H1 (cell line): Measurements from ENCODE around the gene CACNB1. TPM values are rescaled to one million over a fixed set of nuclear protein-coding genes. Genes with fewer than 3 reads are reported as not detected.
A peak's percentile ranks its signal among the peaks of the same experiment; 100 is the strongest.

Experiments
- CTCF ChIA-PET: fragments of 300-600 bp; sonication (Branson Sonifier 250); formaldehyde crosslinking; loops from one replicate; lab custom pipeline; 2021; ENCODE audit not compliant: partially characterized antibody; lab: Charles Lee
- POLR2A ChIA-PET: fragments of 300-600 bp; sonication (Branson Sonifier 250); formaldehyde crosslinking; loops from one replicate; lab custom pipeline; 2021; ENCODE audit warnings: inconsistent platforms; ENCODE audit not compliant: partially characterized antibody; lab: Charles Lee
- DNase-seq, 2 experiments: peaks; one replicate each; pipeline versions ENCODE4 v3.0.0 to v3.0.0-alpha.2; 2010 to 2022; ENCODE audit warnings: low spot score in 2 of 2, low read depth in 1 of 2, mixed read lengths in 1 of 2
- FAIRE-seq: peaks from 2 replicates; lab custom pipeline; 2011; peaks lifted over from hg19 to GRCh38; lab: Jason Lieb, UNC
- H2AFZ ChIP-seq: 2 replicates; pipeline ENCODE4 v1.8.1; 2012; ENCODE audit warnings: low read length, inconsistent platforms
- H2AK5ac ChIP-seq: 2 replicates; pipeline ENCODE4 v1.6.1; 2013; ENCODE audit warnings: low read depth, low read length
- H2BK120ac ChIP-seq: replicated peaks from 2 replicates; pipeline ENCODE3; 2013; ENCODE audit warnings: low read depth, low read length, inconsistent platforms
- H2BK12ac ChIP-seq: 2 replicates; pipeline ENCODE4 v1.6.1; 2013; ENCODE audit warnings: low read depth, low read length
- H2BK15ac ChIP-seq: 2 replicates; pipeline ENCODE4 v1.6.1; 2013; ENCODE audit warnings: low read length
- H2BK20ac ChIP-seq: 2 replicates; pipeline ENCODE4 v1.6.1; 2013; ENCODE audit warnings: low read length
- H2BK5ac ChIP-seq: 2 replicates; pipeline ENCODE4 v1.6.1; 2013; ENCODE audit warnings: low read depth, low read length
- H3K14ac ChIP-seq: 2 replicates; pipeline ENCODE4 v1.6.1; 2013; ENCODE audit warnings: inconsistent platforms; ENCODE audit not compliant: insufficient read length
- H3K18ac ChIP-seq: 2 replicates; pipeline ENCODE4 v1.6.1; 2013; ENCODE audit warnings: low read length; ENCODE audit errors: extremely low read depth
- H3K23ac ChIP-seq: 2 replicates; pipeline ENCODE4 v1.6.1; 2013; ENCODE audit warnings: inconsistent platforms; ENCODE audit not compliant: insufficient read length
- H3K23me2 ChIP-seq: 2 replicates; pipeline ENCODE4 v1.6.1; 2013; ENCODE audit warnings: low read depth, low read length
- H3K27ac ChIP-seq: 2 replicates; pipeline ENCODE4 v1.6.1; 2011; ENCODE audit warnings: low read depth, low read length, inconsistent platforms
- H3K27me3 ChIP-seq, 4 experiments: replicated peaks in 1 of 4; 1 replicate in 1 of 4; 2 replicates in 3 of 4; pipeline versions ENCODE4 v1.6.1 to v1.8.1; 2011 to 2013; ENCODE audit warnings: low read length in 3 of 4, mild to moderate bottlenecking in 3 of 4, inconsistent platforms in 2 of 4, mixed read lengths in 2 of 4, moderate library complexity in 1 of 4; ENCODE audit not compliant: control insufficient read depth in 3 of 4, insufficient read depth in 3 of 4; ENCODE audit errors: extremely low read depth in 1 of 4
- H3K36me3 ChIP-seq, 4 experiments: 2 replicates each; pipeline versions ENCODE4 v1.6.1 to v1.8.1; 2011 to 2013; ENCODE audit warnings: mild to moderate bottlenecking in 4 of 4, low read length in 3 of 4, moderate library complexity in 2 of 4, control low read depth in 1 of 4, inconsistent platforms in 1 of 4; ENCODE audit not compliant: insufficient read depth in 4 of 4, control insufficient read depth in 2 of 4
- H3K4ac ChIP-seq: replicated peaks from 2 replicates; pipeline ENCODE3; 2013; ENCODE audit warnings: low read length, low read depth, mixed read lengths, inconsistent platforms; ENCODE audit not compliant: insufficient read length
- H3K4me1 ChIP-seq, 4 experiments: replicated peaks in 1 of 4; 1 replicate in 1 of 4; 2 replicates in 3 of 4; pipeline versions ENCODE4 v1.6.1 to v1.8.1; 2011 to 2013; ENCODE audit warnings: low read length in 3 of 4, inconsistent platforms in 2 of 4, mixed read lengths in 1 of 4; ENCODE audit not compliant: insufficient read depth in 4 of 4, control insufficient read depth in 3 of 4
- H3K4me2 ChIP-seq, 2 experiments: 2 replicates each; pipeline versions ENCODE4 v1.6.1 to v1.8.1; 2011 to 2013; ENCODE audit warnings: low read depth in 2 of 2, low read length in 2 of 2, control low read depth in 1 of 2, inconsistent platforms in 1 of 2, mild to moderate bottlenecking in 1 of 2; ENCODE audit not compliant: insufficient read depth in 1 of 2
- H3K4me3 ChIP-seq, 4 experiments: fragments of 200-600, 300-600 bp in 1 of 4; sonication (generic), shearing (Covaris generic), sonication (Bioruptor Twin) in 1 of 4; 2 replicates each; pipeline versions ENCODE4 v1.5.1 to v1.8.1; 2011 to 2016; ENCODE audit warnings: low read length in 4 of 4, low read depth in 3 of 4, control low read depth in 2 of 4, inconsistent platforms in 2 of 4, mild to moderate bottlenecking in 2 of 4, mixed read lengths in 1 of 4, moderate library complexity in 1 of 4; ENCODE audit not compliant: insufficient read depth in 2 of 4; ENCODE audit errors: extremely low read depth in 1 of 4
- H3K56ac ChIP-seq: replicated peaks from 2 replicates; pipeline ENCODE3; 2013; ENCODE audit warnings: low read depth, mild to moderate bottlenecking, mixed read lengths, low read length, inconsistent platforms; ENCODE audit not compliant: insufficient read length
- H3K79me1 ChIP-seq: 2 replicates; pipeline ENCODE4 v1.6.1; 2013; ENCODE audit warnings: low read depth, low read length, control low read depth
- H3K79me2 ChIP-seq, 2 experiments: 2 replicates each; pipeline versions ENCODE4 v1.6.1 to v1.8.1; 2012 to 2013; ENCODE audit warnings: low read length in 2 of 2, mild to moderate bottlenecking in 2 of 2, inconsistent platforms in 1 of 2; ENCODE audit not compliant: insufficient read depth in 2 of 2, control insufficient read depth in 1 of 2
- H3K9ac ChIP-seq, 4 experiments: replicated peaks in 1 of 4; 1 replicate in 1 of 4; 2 replicates in 3 of 4; pipeline versions ENCODE4 v1.6.1 to v1.8.1; 2011 to 2013; ENCODE audit warnings: low read depth in 3 of 4, low read length in 3 of 4, control low read depth in 2 of 4, mild to moderate bottlenecking in 2 of 4, moderate library complexity in 2 of 4, inconsistent platforms in 1 of 4; ENCODE audit errors: extremely low read depth in 1 of 4
- H3K9me3 ChIP-seq, 2 experiments: 2 replicates each; pipeline versions ENCODE4 v1.6.1 to v1.8.1; 2012 to 2013; ENCODE audit warnings: mild to moderate bottlenecking in 2 of 2, moderate library complexity in 2 of 2, control low read depth in 1 of 2, inconsistent platforms in 1 of 2, low read depth in 1 of 2, low read length in 1 of 2, mixed read lengths in 1 of 2; ENCODE audit not compliant: insufficient read depth in 2 of 2
- H4K20me1 ChIP-seq, 2 experiments: replicated peaks in 1 of 2; 2 replicates each; pipeline versions ENCODE3 to v1.8.1; 2011 to 2013; ENCODE audit warnings: inconsistent platforms in 2 of 2, low read length in 2 of 2, mild to moderate bottlenecking in 1 of 2; ENCODE audit not compliant: insufficient read depth in 2 of 2, control insufficient read depth in 1 of 2
- H4K5ac ChIP-seq: 2 replicates; pipeline ENCODE4 v1.6.1; 2013; ENCODE audit warnings: low read length, low read depth, mixed read lengths, inconsistent platforms; ENCODE audit not compliant: insufficient read length
- H4K8ac ChIP-seq: 2 replicates; pipeline ENCODE4 v1.8.0; 2013; ENCODE audit warnings: mild to moderate bottlenecking, moderate library complexity, low read length, inconsistent platforms; ENCODE audit not compliant: insufficient read depth; ENCODE audit errors: extremely low read depth
- H4K91ac ChIP-seq: replicated peaks from 2 replicates; pipeline ENCODE3; 2013; ENCODE audit warnings: low read length, mixed read lengths, inconsistent platforms; ENCODE audit not compliant: insufficient read length
- CHD1 ChIP-seq: IDR thresholded peaks from 2 replicates; pipeline ENCODE4 v1.6.1; 2012; ENCODE audit warnings: low read depth, low read length, improper control_type of control experiment
- E2F6 ChIP-seq: IDR thresholded peaks from 2 replicates; pipeline ENCODE4 v1.6.1; 2012; ENCODE audit warnings: inconsistent platforms
- EZH2 ChIP-seq: fragments of 200-600 bp; sonication (generic); IDR thresholded peaks from 2 replicates; pipeline ENCODE4 v1.7.1; 2012; ENCODE audit warnings: low read depth, mild to moderate bottlenecking, moderate library complexity, low read length, inconsistent platforms; ENCODE audit not compliant: severe bottlenecking
- MAFK ChIP-seq: IDR thresholded peaks from 2 replicates; pipeline ENCODE4 v1.6.1; 2012; ENCODE audit warnings: low read depth, mild to moderate bottlenecking, improper control_type of control experiment, low read length
- RFX5 ChIP-seq: IDR thresholded peaks from 2 replicates; pipeline ENCODE4 v1.6.1; 2011; ENCODE audit warnings: low read depth, low read length, improper control_type of control experiment, borderline replicate concordance
- SIX5 ChIP-seq: IDR thresholded peaks from 2 replicates; pipeline ENCODE4 v1.6.1; 2011; ENCODE audit warnings: mild to moderate bottlenecking, low read depth, low read length
- WGBS, 2 experiments: shearing (Covaris generic) in 1 of 2; methylation state at CpG; one replicate each; pipeline versions ENCODE4 v1.1.6 to v1.1.7; 2013 to 2015; ENCODE audit warnings: low lambda C conversion rate in 2 of 2, mixed read lengths in 2 of 2, inconsistent platforms in 1 of 2, low coverage in 1 of 2, missing lambda C conversion rate in 1 of 2; ENCODE audit not compliant: insufficient replicate concordance in 2 of 2, insufficient coverage in 1 of 2, insufficient read length in 1 of 2; ENCODE audit errors: extremely low coverage in 1 of 2, missing lambda C conversion rate in 1 of 2; 5-methylcytosine and 5-hydroxymethylcytosine counted together
- polyA plus RNA-seq, 7 experiments: library from polyadenylated mRNA; depleted of rRNA in 3 of 7; stranded (reverse) in 5 of 7; unstranded in 2 of 7; fragments of >200 nt in 5 of 7; fragments of 200-250 nt in 2 of 7; gene quantifications; 1 replicate in 5 of 7; 2 replicates in 1 of 7; 4 replicates in 1 of 7; pipeline versions ENCODE4 v1.2.1 to v1.2.3, GENCODE V29; 2011 to 2013; ENCODE audit warnings: missing spikeins in 2 of 7, mixed read lengths in 2 of 7
- total RNA-seq: library from RNA; stranded (reverse); fragmentation: NEBNext Ultra II Directional; extraction: Animal tissue kit (Norgen Biotek cat#: 25700); gene quantifications from 2 replicates; pipeline ENCODE4 v1.2.1, GENCODE V29; 2021

The CACNB1 gene
- total and polyA plus RNA-seq, 2 of the 8 experiments (the other 6 are each of a cell fraction or from before 2014, with no cell fraction given), result 7.2 to 17.8 TPM

DNA sequence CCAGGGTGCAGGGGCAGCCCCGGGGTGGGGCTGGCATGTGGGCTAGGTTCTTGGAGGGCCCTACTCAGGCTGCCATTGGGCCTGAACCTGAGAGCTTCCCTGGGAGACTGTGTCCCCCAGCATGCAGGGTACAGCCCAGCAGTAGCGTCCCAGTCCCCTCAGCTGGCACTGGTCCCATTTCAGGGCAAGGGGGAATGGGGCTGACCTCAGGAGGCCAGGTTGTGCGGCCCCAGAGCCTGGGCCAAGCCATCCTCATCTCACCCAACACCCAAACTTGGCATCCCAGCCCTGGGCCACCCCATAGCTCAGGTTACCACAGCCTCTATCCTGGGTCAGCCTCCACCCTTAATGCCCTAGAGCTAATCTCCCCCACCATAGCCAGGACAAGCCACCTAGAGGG, 52.3 kb downstream of the CACNB1 start:
- CTCF ChIA-PET, result interaction anchor here (0.6 to 10.1 kb wide), 13 partner anchors 8 to 226 kb away, joined by 3 to 163 read pairs (median 4); partner anchors contain the start of gene ARL5C

More for the DNA sequence above, 52.3 kb downstream of the CACNB1 start:
- Histone ChIP-seq H2BK20ac (no peak overlapping the region), H2BK5ac (no peak overlapping the region), H3K9ac (no peak overlapping the region), H2BK120ac (no peak overlapping the region), H3K9me3 (no peaks in the 10 kb centered on the region), H4K20me1 (no peaks in the 10 kb centered on the region), H2AK5ac (peak overlapping the region; percentile 54; the same call in 1 of the 2 replicates), H3K4me1 (0 out of 7 replicates have a peak, but pooled peaks cover 0 to 4% (median 0%) of the 10 kb centered on the region in 4 experiments), H3K4ac (no peak overlapping the region)
- DNase-seq, result no peak
- TF ChIP-seq SIX5, result no peak
- no peak for TF ChIP-seq EZH2
- TF ChIP-seq RFX5, result no peak
- no peak for TF ChIP-seq MAFK
- no peak for TF ChIP-seq E2F6
- TF ChIP-seq CHD1, result no peak
- TF ChIP-seq, all 59 proteins: peak for 0
- H3K23me2 ChIP-seq, result no peaks in the 10 kb centered on the region
- no peak overlapping the region for H3K4me3 ChIP-seq
- 89% methylated on average over 3 of the region's 3 CpGs; no CpG with 5 or more reads in 1 of the 2 experiments for WGBS, 2 experiments
- no peaks in the 10 kb centered on the region for H3K36me3 ChIP-seq
- POLR2A ChIA-PET, result no interaction called here
- H3K18ac ChIP-seq, result no peak overlapping the region
- H2BK15ac ChIP-seq, result no peak overlapping the region
- no peak for FAIRE-seq
- H2AFZ ChIP-seq, result no peak overlapping the region
- H3K23ac ChIP-seq, result no peak overlapping the region
- H4K91ac ChIP-seq, result no peak overlapping the region
- H4K5ac ChIP-seq, result no peak overlapping the region
- H3K79me1 ChIP-seq, result no peaks in the 10 kb centered on the region
- no peak overlapping the region for H3K14ac ChIP-seq
- H4K8ac ChIP-seq, result no peak overlapping the region
- H3K27ac ChIP-seq, result no peak overlapping the region
- no peak overlapping the region for H3K4me2 ChIP-seq
- no peaks in the 10 kb centered on the region for H3K79me2 ChIP-seq
- peaks cover 1 to 3% (median 2%) of the 10 kb centered on the region in 4 experiments for H3K27me3 ChIP-seq
- H2BK12ac ChIP-seq, result no peak overlapping the region
- no peak overlapping the region for H3K56ac ChIP-seq
